ENCODE measurements around the gene OMA1.

The OMA1 gene

GRCh38 chr1:58466630-58467241 is 79.8 kb downstream of the OMA1 start:
- Histone ChIP-seq H3K4me2 (ENCODE audit: low read depth, low read length, poor library complexity, severe bottlenecking) (no peak overlapping the region), H4K20me1 (ENCODE audit: insufficient read depth, low read length, poor library complexity, severe bottlenecking) (no peaks in the 10 kb centered on the region), H3K79me2 (ENCODE audit: insufficient read depth, low read length) (no peaks in the 10 kb centered on the region), H2AFZ (ENCODE audit: low read length) (no peak overlapping the region), H3K36me3 (ENCODE audit: insufficient read depth, low read length) (no peaks in the 10 kb centered on the region), H3K4me3 (ENCODE audit: low read length, poor library complexity, severe bottlenecking) (no peak overlapping the region), H3K9me3 (ENCODE audit: insufficient read depth, low read depth, low read length) (no peaks in the 10 kb centered on the region), H3K9ac (ENCODE audit: low read depth, low read length, poor library complexity, severe bottlenecking) (no peak overlapping the region), H3K9me2 (replicated peaks; ENCODE audit: low read depth, low read length) (no peaks in the 10 kb centered on the region), H3K4me1 (ENCODE audit: insufficient read depth, low read length, poor library complexity, severe bottlenecking) (no peaks in the 10 kb centered on the region), H3K27me3 (ENCODE audit: insufficient read depth, low read length, poor library complexity, severe bottlenecking) (no peaks in the 10 kb centered on the region), H3F3A (ENCODE audit: low read depth) (no peaks in the 10 kb centered on the region)
- TF ChIP-seq EZH2phosphoT487 (IDR thresholded peaks at IDR 0.05; ENCODE audit: borderline replicate concordance) (no peak), CTCF (conservative IDR thresholded peaks at IDR 0.05; ENCODE audit: low read length) (no peak)

GRCh38 chr1:58465825-58466629 is 80.5 kb downstream of the OMA1 start:
- TF ChIP-seq CTCF (conservative IDR thresholded peaks at IDR 0.05; ENCODE audit: low read length) (no peak), EZH2phosphoT487 (IDR thresholded peaks at IDR 0.05; ENCODE audit: borderline replicate concordance) (no peak)

DNA sequence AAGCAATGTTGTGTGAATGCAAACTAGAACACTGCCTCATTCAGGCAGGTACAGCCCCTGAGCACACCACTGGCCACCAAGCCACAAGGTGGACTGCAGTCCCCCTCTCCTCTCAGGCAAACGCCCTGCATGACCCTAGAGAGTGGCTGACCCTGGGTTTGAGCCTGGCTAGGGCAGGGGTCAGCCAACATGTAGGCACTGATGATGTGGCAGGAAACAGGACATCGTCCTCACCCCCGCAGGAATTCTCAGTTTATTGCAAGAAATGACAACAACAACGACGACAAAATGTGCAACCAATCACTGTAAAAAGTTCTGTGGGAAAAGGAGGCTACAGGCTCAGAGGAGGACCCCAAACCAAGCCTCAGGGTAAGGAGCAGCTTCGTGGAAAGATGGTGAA is 81.3 kb downstream of the OMA1 start:
- Histone ChIP-seq H4K20me1 (ENCODE audit: insufficient read depth, low read length, poor library complexity, severe bottlenecking) (no peaks in the 10 kb centered on the region), H3K9ac (ENCODE audit: low read depth, low read length, poor library complexity, severe bottlenecking) (no peak overlapping the region), H3K36me3 (ENCODE audit: insufficient read depth, low read length) (no peaks in the 10 kb centered on the region), H3K9me3 (ENCODE audit: insufficient read depth, low read depth, low read length) (no peaks in the 10 kb centered on the region), H3F3A (ENCODE audit: low read depth) (no peaks in the 10 kb centered on the region), H3K4me3 (ENCODE audit: low read length, poor library complexity, severe bottlenecking) (no peak overlapping the region), H2AFZ (ENCODE audit: low read length) (no peak overlapping the region), H3K79me2 (ENCODE audit: insufficient read depth, low read length) (no peaks in the 10 kb centered on the region), H3K27me3 (ENCODE audit: insufficient read depth, low read length, poor library complexity, severe bottlenecking) (no peaks in the 10 kb centered on the region), H3K9me2 (replicated peaks; ENCODE audit: low read depth, low read length) (no peaks in the 10 kb centered on the region), H3K4me1 (ENCODE audit: insufficient read depth, low read length, poor library complexity, severe bottlenecking) (no peaks in the 10 kb centered on the region), H3K4me2 (ENCODE audit: low read depth, low read length, poor library complexity, severe bottlenecking) (no peak overlapping the region)
- TF ChIP-seq EZH2phosphoT487 (IDR thresholded peaks at IDR 0.05; ENCODE audit: borderline replicate concordance) (no peak), CTCF (conservative IDR thresholded peaks at IDR 0.05; ENCODE audit: low read length) (no peak)

More at GRCh38 chr1:58465825-58466629, 80.5 kb downstream of the OMA1 start:
- H3K4me2 ChIP-seq (ENCODE audit: low read depth, low read length, poor library complexity, severe bottlenecking), result no peak overlapping the region
- no peak overlapping the region for H3K4me3 ChIP-seq (ENCODE audit: low read length, poor library complexity, severe bottlenecking)
- no peaks in the 10 kb centered on the region for H3K79me2 ChIP-seq (ENCODE audit: insufficient read depth, low read length)
- no peak overlapping the region for H3K9ac ChIP-seq (ENCODE audit: low read depth, low read length, poor library complexity, severe bottlenecking)
- H3K36me3 ChIP-seq (ENCODE audit: insufficient read depth, low read length), result no peaks in the 10 kb centered on the region
- no peaks in the 10 kb centered on the region for H4K20me1 ChIP-seq (ENCODE audit: insufficient read depth, low read length, poor library complexity, severe bottlenecking)
- H3K27me3 ChIP-seq (ENCODE audit: insufficient read depth, low read length, poor library complexity, severe bottlenecking), result no peaks in the 10 kb centered on the region
- no peaks in the 10 kb centered on the region for H3F3A ChIP-seq (ENCODE audit: low read depth)
- no peaks in the 10 kb centered on the region for H3K9me3 ChIP-seq (ENCODE audit: insufficient read depth, low read depth, low read length)
- no peaks in the 10 kb centered on the region for H3K9me2 ChIP-seq (replicated peaks; ENCODE audit: low read depth, low read length)
- no peak overlapping the region for H2AFZ ChIP-seq (ENCODE audit: low read length)
- no peaks in the 10 kb centered on the region for H3K4me1 ChIP-seq (ENCODE audit: insufficient read depth, low read length, poor library complexity, severe bottlenecking)
